SK-N-MC (cell line): ENCODE data around the gene KRTAP5-8.

ENCODE experiments used
- EZH2 ChIP-seq: fragments of 200-600 bp; sonication (generic); IDR thresholded peaks from one replicate; pipeline ENCODE4 v1.6.1; 2017; ENCODE audit warnings: antibody characterized with exemption
- FOXP2 ChIP-seq: optimal IDR thresholded peaks from 2 replicates; pipeline ENCODE3; 2011; ENCODE audit warnings: mild to moderate bottlenecking, moderate library complexity; ENCODE audit not compliant: insufficient read depth; ENCODE audit errors: extremely low read length, control extremely low read depth
- POLR2AphosphoS5 ChIP-seq: IDR thresholded peaks from 2 replicates; pipeline ENCODE4 v1.6.1; 2012; ENCODE audit warnings: mild to moderate bottlenecking, low read depth, low read length, borderline replicate concordance

DNA sequence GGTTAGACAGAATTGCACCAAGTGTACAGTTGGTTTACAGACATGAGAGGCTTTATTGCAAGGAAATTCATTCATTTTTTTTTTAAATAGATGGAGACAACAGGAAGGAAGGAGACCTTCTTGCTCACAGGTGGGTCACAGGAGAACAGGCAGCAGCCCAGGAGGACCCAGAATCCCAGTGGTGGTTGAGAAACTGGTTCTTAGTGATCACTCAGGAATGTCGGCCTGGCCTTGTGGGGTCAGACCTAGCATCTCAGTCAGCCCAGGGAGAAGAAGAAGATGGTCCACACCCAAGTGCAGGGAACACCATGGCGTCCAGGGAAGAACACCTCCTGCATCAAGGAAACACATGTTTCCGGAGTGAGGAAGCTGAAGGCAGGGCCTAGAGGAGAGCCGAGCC, 44.0 kb downstream of the KRTAP5-8 start:
- TF ChIP-seq POLR2AphosphoS5 = no peak
- no peak for TF ChIP-seq EZH2
- no peak for TF ChIP-seq FOXP2
